ENCODE results near the gene TIMP2. TPM values are rescaled to one million over a fixed set of nuclear protein-coding genes. Genes with fewer than 3 reads are reported as not detected.
A peak's percentile ranks its signal among the peaks of the same experiment; 100 is the strongest.
"Not testable (repeated sequence)": the region's sequence is repeated elsewhere in the genome, so short reads cannot be mapped to it uniquely, and the experiment has no call there.

TIMP2 gene
- total RNA-seq, 2 experiments from 2014 or later = 1.7 to 2.9 TPM

DNA sequence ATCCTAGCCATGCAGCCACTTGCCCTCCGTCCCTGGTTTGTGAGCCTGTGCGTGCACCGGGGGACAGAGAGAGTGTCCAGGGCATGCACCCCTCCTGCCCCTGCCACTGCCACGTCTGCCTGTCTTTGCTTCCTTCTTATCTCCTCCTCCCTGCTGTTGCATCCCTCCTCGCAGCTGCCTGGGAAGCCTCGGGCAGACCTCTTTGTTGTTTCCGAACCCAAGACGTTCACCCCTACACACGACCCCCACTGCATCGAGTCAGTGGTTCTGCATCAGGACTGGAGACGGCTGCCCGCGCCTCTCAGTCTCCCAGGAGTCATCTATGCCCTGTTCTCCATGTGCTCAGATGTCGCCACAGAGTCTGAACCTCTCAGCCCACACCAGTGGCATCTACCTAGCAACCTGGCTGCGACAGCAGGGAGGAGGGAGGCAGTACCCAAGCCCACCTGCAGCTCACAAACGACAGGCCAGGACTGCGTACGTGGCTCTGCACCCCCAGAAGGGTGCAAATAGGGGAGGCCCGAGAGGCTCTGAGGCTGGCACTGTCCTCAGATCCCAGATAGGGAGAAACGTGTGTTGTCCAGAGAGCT, 5.2 kb downstream of the TIMP2 start:
- DNase-seq (no peak), ATAC-seq (no peak)
- CTCF ChIA-PET = no interaction called here
- Mint-ChIP-seq H3K27me3 (peaks cover 17% of the 10 kb centered on the region), H3K4me3 (no peak overlapping the region), H3K36me3 (no peaks in the 10 kb centered on the region), H3K27ac (no peak overlapping the region), H3K9me3 (ENCODE audit: low read depth) (no peaks in the 10 kb centered on the region), H3K4me1 (peaks cover 18% of the 10 kb centered on the region)

DNA sequence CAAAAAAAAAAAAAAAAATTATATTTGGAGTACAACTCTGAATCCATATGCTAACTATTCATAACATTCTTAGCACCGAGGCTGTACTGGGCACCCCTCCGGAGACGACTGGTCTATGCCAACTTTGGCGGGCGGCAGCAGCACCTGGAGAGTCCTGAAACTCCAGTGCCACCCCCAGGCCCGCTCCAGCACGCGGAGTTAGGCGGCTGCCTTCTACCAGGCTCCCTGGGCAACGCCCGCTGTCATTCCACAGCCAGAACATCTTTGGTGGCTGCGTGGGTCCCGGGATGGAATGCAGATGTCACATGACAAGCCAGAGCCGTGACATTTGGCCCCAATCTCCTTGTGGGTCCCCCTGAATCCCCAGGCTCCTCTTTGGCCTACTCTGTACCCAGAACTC, 6.2 kb downstream of the TIMP2 start:
- Mint-ChIP-seq H3K4me3 (no peak overlapping the region), H3K27ac (no peak overlapping the region), H3K36me3 (no peaks in the 10 kb centered on the region), H3K4me1 (peaks cover 13% of the 10 kb centered on the region), H3K9me3 (ENCODE audit: low read depth) (no peaks in the 10 kb centered on the region), H3K27me3 (peaks cover 13% of the 10 kb centered on the region)
- ATAC-seq (no peak), DNase-seq (no peak)
- CTCF ChIA-PET = no interaction called here

DNA sequence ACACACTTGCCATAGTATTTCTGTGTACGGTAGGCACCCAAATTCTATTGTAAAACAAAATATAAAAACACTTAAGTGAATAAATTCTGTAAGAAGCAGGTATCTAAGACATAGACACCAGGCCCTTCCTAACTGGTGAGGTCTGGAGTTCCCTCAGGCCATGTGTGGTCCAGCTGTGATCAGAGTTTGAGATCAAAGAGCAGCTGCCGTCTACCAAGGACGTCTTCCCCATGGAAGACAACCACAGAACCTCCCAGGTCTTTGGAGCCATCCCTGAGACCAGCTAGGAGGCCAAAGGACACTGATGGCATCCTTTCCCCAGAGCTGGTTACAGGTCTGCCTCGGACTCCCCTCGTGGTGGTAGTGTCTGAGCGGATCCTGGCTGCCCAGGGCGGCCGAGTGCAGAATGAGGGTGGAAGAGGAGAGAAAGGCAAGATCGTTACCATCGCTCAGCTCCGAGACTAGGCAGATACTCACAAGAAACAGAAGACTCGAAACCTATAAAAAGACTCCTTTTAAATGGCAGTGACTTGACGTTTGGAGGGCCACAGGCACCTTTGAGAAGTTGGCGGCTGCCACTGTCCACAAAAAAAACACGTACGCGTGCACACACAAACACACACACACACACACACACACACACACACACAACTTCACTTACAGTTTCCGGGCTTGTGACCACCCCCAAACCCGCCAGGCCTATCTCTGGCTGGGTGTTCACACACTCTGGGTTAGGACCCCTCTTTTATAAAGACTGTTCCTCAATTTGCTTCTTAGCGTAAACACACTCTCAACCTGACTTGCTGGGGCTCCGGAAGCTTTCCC, 7.5 kb downstream of the TIMP2 start:
- no peak for ATAC-seq

DNA sequence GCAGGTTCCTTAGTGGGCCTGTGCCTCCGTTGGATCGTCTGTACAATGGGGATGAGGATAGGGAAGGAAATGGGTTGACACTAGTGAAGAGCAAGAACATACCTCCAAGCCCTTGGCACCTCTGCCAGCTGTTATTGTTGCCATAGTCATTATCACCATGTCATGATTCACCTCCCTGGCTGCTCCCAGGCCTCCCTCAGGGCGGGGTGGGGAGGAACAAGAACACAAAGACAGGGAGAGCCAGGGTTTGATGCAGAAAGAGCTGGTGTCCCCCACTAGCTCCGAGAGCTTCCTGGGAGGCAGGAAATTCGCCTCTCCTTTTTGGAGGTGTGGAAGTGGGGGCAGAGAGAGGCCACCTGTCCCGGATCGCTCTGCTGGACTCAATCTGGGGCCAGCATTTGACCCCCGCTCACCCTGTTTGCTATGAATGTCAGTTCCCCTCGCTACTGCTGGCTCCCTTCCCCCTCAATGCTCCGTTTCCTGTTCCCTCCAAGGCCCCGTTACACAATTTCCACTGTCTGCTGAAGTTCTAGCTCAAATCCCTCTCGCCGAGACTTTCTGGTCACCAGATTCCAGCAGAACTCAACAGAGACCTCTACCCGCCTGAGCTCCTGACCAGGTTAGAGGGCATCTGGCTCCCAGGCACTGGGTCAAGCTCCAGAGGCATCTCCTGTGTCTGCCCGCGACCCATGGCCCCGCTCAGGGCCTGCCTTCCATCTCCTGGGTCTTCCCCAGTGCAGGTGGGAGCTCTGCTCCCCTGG, 9.1 kb downstream of the TIMP2 start:
- CTCF ChIA-PET = interaction anchor here (3.6 kb wide), 1 partner anchor 50 kb away, joined by 13 read pairs; no protein-coding TSS in a partner anchor
- Mint-ChIP-seq H3K27me3 (peaks cover 5% of the 10 kb centered on the region), H3K36me3 (no peaks in the 10 kb centered on the region), H3K4me1 (no peaks in the 10 kb centered on the region), H3K4me3 (no peak overlapping the region), H3K9me3 (ENCODE audit: low read depth) (no peaks in the 10 kb centered on the region), H3K27ac (peak overlapping the region; percentile 12)
- ATAC-seq (no peak), DNase-seq (no peak)

More for the DNA sequence above, 7.5 kb downstream of the TIMP2 start:
- Mint-ChIP-seq H3K27ac (no peak overlapping the region), H3K4me1 (peaks cover 1% of the 10 kb centered on the region), H3K9me3 (ENCODE audit: low read depth) (no peaks in the 10 kb centered on the region), H3K36me3 (no peaks in the 10 kb centered on the region), H3K27me3 (peaks cover 5% of the 10 kb centered on the region), H3K4me3 (no peak overlapping the region)
- DNase-seq = no peak
- CTCF ChIA-PET = interaction anchor here (1.0 to 3.6 kb wide), 2 partner anchors 11 to 52 kb away, joined by 3 to 13 read pairs; no protein-coding TSS in a partner anchor

DNA sequence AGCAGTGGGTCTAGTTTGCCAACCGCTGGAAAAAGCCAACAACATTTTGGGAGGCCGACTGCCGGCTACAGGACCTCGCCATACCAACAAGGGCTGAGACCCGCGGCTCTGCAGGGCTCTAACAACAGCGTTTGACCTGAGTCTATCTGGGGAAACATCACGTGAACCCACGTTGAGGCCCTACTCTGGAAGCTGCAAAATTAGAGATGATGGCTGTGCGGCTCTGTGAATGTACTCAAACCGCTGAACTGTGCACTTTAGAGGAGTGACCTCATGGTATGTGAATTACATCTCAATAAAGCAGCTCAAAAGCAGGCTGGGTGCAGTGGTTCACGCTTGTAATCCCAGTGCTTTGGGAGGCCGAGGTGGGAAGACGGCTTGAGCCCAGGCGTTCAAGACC, 12.1 kb downstream of the TIMP2 start:
- ATAC-seq (no peak), DNase-seq (no peak)
- CTCF ChIA-PET = no interaction called here
- Mint-ChIP-seq H3K36me3 (no peaks in the 10 kb centered on the region), H3K27me3 (no peaks in the 10 kb centered on the region), H3K9me3 (ENCODE audit: low read depth) (no peaks in the 10 kb centered on the region), H3K4me3 (no peak overlapping the region), H3K27ac (no peak overlapping the region), H3K4me1 (no peaks in the 10 kb centered on the region)

DNA sequence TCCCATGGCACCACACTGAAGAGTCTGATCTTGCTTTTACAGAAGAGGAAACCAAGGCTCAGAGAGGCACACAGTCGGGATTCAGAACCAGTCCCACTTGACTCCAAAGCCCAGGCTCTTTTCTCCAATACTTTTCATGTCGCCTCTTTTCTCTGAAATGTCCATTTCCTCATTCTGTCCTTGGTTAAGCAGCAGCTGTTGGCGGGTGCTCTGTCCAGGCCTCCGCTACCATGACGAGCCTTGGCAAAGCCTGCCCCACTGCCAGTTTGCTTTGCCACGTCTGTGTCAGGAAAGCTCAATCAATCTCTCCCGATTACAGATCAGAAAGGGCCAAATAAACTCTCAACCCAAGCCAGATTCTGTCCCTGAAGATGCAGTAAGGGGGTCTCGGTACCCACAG, 13.1 kb downstream of the TIMP2 start:
- Mint-ChIP-seq H3K27ac (no peak overlapping the region), H3K27me3 (no peaks in the 10 kb centered on the region), H3K36me3 (no peaks in the 10 kb centered on the region), H3K9me3 (ENCODE audit: low read depth) (no peaks in the 10 kb centered on the region), H3K4me1 (no peaks in the 10 kb centered on the region), H3K4me3 (no peak overlapping the region)
- no peak for DNase-seq
- ATAC-seq = no peak
- CTCF ChIA-PET = no interaction called here

DNA sequence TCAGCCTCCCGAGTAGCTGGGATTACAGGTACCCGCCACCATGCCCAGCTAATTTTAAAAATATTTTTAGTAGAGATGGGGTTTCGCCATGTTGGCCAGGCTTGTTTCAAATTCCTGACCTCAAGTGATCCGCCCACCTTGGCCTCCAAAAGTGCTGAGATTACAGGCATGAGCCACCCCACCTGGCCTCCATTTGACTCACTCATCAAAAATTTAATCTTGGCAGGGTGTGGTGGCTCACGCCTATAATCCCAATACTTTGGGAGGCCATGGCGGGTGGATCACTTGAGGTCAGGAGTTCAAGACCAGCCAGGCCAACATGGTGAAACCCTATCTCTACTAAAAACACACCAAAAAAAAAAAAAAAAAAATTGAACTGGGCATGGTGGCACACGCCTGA, 13.6 kb downstream of the TIMP2 start:
- H3K9me3 Mint-ChIP-seq (ENCODE audit: low read depth); H3K4me1 Mint-ChIP-seq; H3K4me3 Mint-ChIP-seq; H3K27ac Mint-ChIP-seq; DNase-seq; H3K36me3 Mint-ChIP-seq; ATAC-seq; CTCF ChIA-PET; H3K27me3 Mint-ChIP-seq: not testable (repeated sequence)

DNA sequence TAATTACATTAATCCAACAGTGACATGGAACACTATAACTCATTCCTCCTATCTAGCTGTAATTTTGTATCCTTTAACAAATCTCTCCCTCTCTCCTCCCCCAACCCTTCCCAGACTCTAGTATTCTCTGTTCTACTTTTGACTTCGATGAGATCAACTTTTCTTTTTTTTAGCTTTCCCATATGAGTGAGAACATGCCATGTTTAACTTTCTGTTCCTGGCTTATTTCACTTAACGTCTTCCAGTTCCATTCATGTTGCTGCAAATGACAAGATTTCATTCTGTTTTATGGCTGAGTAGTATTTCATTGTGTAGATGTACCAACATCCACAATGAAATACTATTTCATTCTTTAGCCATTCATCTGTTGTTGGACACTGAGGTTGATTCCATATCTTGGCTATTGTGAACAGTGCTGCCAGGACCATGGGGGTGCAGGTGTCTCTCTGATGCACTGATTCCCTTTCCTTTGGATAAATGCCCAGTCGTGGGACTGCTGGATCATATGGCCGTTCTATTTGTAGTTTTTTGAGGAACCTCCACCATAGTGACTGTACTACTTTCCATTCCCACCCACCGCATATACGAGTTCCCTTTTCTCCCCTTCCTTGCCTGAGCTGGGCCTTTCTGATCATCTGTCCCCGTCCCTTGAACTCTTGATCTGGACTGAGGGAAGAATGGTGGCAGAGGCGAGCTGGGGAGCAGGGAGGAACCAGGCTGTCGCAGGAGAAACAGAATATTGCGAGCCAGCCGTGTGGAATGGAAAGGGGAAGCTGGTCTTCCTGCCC, 14.5 kb downstream of the TIMP2 start:
- no peaks in the 10 kb centered on the region for H3K4me1 Mint-ChIP-seq
- DNase-seq = no peak
- CTCF ChIA-PET = no interaction called here
- H3K9me3 Mint-ChIP-seq (ENCODE audit: low read depth) = no peaks in the 10 kb centered on the region
- H3K4me3 Mint-ChIP-seq = no peak overlapping the region
- no peaks in the 10 kb centered on the region for H3K27me3 Mint-ChIP-seq
- no peak for ATAC-seq
- H3K27ac Mint-ChIP-seq = no peak overlapping the region
- no peaks in the 10 kb centered on the region for H3K36me3 Mint-ChIP-seq

DNA sequence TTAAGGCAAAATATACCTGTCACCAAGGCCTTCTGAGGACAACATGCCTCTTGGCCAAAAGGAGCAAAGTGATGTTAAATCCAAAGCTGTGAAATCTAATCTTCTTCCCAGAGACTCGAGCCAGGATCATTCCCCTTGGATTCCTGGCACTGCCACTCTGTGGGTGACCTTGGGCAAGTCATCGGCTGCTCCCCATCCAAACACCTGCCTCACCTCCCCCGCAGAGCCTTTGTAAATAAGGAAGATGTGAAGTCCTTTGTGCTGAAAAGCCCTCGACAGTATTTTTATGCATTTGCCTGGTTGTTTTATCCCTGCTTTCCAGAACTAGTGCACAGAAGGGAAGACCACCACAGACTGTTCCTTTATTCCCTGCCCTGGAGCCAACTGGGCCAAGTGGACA, 16.8 kb downstream of the TIMP2 start:
- no peak overlapping the region for H3K27ac Mint-ChIP-seq
- no peak overlapping the region for H3K4me3 Mint-ChIP-seq
- H3K36me3 Mint-ChIP-seq = no peaks in the 10 kb centered on the region
- H3K4me1 Mint-ChIP-seq = peaks cover 5% of the 10 kb centered on the region
- no peaks in the 10 kb centered on the region for H3K9me3 Mint-ChIP-seq (ENCODE audit: low read depth)
- CTCF ChIA-PET = no interaction called here
- no peak for ATAC-seq
- DNase-seq = no peak
- H3K27me3 Mint-ChIP-seq = no peaks in the 10 kb centered on the region

DNA sequence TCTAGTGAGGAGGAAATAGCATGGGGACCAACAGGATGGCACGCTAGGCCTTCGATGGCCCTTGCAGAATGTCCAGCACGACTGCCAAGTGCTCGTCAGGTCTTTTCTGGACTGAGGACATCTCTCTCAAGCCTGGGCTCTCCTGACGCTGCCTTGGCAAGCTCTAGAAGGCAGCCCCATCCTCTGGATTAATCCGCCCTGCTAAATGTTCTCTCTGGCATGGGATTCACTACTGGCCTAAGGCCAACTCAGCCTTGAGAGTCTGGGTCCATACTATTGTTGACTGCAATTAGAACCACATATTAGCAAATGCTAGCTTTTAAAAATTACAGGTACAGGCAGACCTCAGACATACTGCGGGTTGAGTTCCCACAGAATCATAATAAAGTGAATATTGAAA, 19.6 kb downstream of the TIMP2 start:
- CTCF ChIA-PET = interaction anchor here (1.6 kb wide), 1 partner anchor 12 kb away, joined by 3 read pairs; no protein-coding TSS in a partner anchor
- Mint-ChIP-seq H3K4me3 (no peak overlapping the region), H3K9me3 (ENCODE audit: low read depth) (no peaks in the 10 kb centered on the region), H3K36me3 (no peaks in the 10 kb centered on the region), H3K27me3 (peaks cover 5% of the 10 kb centered on the region), H3K27ac (no peak overlapping the region), H3K4me1 (peaks cover 12% of the 10 kb centered on the region)
- ATAC-seq (no peak), DNase-seq (no peak)

DNA sequence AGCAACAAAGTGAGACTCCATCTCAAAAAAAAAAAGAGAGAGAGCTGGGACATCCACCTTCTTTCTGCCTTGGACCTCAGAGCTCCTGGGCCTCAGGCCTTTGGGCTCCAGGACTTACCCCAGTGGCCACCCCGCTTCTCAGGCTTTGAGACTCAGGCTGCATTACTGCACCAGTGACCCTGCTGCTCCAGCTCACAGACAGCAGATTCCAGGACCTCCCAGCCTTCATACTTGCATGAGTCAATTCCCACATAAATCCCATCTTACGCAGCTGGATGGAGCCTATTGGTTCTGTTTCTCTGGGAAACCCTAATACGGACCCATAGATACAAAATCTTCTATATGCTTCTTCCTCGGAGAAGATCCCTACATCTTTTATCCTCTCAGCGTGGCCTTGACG, 20.1 kb downstream of the TIMP2 start:
- Mint-ChIP-seq H3K4me3 (no peak overlapping the region), H3K27me3 (peaks cover 5% of the 10 kb centered on the region), H3K36me3 (no peaks in the 10 kb centered on the region), H3K9me3 (ENCODE audit: low read depth) (no peaks in the 10 kb centered on the region), H3K4me1 (peaks cover 12% of the 10 kb centered on the region), H3K27ac (no peak overlapping the region)
- CTCF ChIA-PET = interaction anchor here (0.8 kb wide), 1 partner anchor 330 kb away, joined by 3 read pairs; no protein-coding TSS in a partner anchor
- ATAC-seq = no peak
- no peak for DNase-seq

DNA sequence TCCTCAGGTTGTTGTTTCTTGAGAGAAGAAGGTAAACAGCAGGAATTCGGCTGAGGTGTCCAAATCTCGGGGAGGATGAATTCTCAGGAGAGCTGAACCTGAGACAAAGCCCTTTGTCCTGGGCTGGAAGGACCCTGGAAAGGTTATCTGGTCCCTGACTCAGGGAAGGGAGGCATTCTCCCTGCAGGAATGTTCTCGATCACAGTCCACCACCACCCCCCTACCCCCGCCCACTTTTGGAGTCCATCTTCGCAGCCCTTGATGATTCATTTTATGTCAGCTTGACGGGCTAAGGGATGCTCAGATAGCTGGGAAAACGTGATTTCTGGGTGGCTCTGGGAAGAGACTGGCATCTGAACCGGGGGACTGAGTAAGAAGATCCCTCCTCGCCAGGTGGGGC, 20.8 kb downstream of the TIMP2 start:
- DNase-seq = no peak
- CTCF ChIA-PET = interaction anchor here (0.8 to 1.0 kb wide), 2 partner anchors 67 to 330 kb away, joined by 3 read pairs; no protein-coding TSS in a partner anchor
- Mint-ChIP-seq H3K27ac (no peak overlapping the region), H3K36me3 (no peaks in the 10 kb centered on the region), H3K4me1 (peaks cover 12% of the 10 kb centered on the region), H3K27me3 (peaks cover 5% of the 10 kb centered on the region), H3K4me3 (no peak overlapping the region), H3K9me3 (ENCODE audit: low read depth) (no peaks in the 10 kb centered on the region)
- no peak for ATAC-seq

Measured in activated CD8-positive, alpha-beta memory T cell treated with anti-CD3 and anti-CD28 coated beads, Interleukin-2, amount 10 ng/mL, durations not matched to agents 7 days and 5 days (primary cell).